Upper lobe of right lung (tissue), 1 donor: ENCODE results near the gene NAA10. TPM values are rescaled to one million over a fixed set of nuclear protein-coding genes. Genes with fewer than 3 reads are reported as not detected.

Experiments
- ATAC-seq: fragments of 200-7000 bp; cut with Tn5 transposase; one replicate; pipeline ENCODE4 v1.9.1; 2020; ENCODE audit warnings: mild to moderate bottlenecking, moderate library complexity
- DNase-seq: peaks from one replicate; pipeline ENCODE4 v3.0.0-alpha.2; 2020
- H3K27ac ChIP-seq: fragments of 200-600 bp; one replicate; pipeline ENCODE4 v1.8.0; 2022
- H3K27me3 ChIP-seq: fragments of 200-600 bp; one replicate; pipeline ENCODE4 v1.8.0; 2022; ENCODE audit warnings: mild to moderate bottlenecking
- H3K36me3 ChIP-seq: fragments of 200-600 bp; one replicate; pipeline ENCODE4 v1.8.0; 2022
- H3K4me1 ChIP-seq: fragments of 200-600 bp; one replicate; pipeline ENCODE4 v1.8.0; 2022
- H3K4me3 ChIP-seq: fragments of 200-600 bp; one replicate; pipeline ENCODE4 v1.8.0; 2022; ENCODE audit warnings: mild to moderate bottlenecking
- H3K9me3 ChIP-seq: fragments of 200-600 bp; one replicate; pipeline ENCODE4 v1.8.0; 2022
- intact Hi-C: fragments of 100-400 bp; cut with DNase I; formaldehyde crosslinking; loops from one replicate; pipeline ENCODE4 v1.11.0; 2022
- total RNA-seq: library from RNA; stranded (reverse); fragmentation: NEBNext Ultra II Directional; extraction: Animal tissue kit (Norgen Biotek cat#: 25700); gene quantifications from one replicate; pipeline ENCODE4 v1.2.1, GENCODE V29; 2021
- TF ChIP-seq, protein P1 (sequence below): fragments of 200-600 bp; IDR thresholded peaks from one replicate; pipeline ENCODE4 v1.8.0; 2022; ENCODE audit warnings: antibody characterized with exemption
- donor health status: DM: no; HTN: yes; CAD: no; lungs with severe emphysema.

NAA10 gene
- total RNA-seq, 1 donor from 2014 or later: 84.6 TPM

- Histone ChIP-seq H3K27me3 (no peaks in the 10 kb centered on the region), H3K36me3 (no peaks in the 10 kb centered on the region), H3K27ac (no peak overlapping the region), H3K9me3 (no peaks in the 10 kb centered on the region), H3K4me1 (peaks cover 13% of the 10 kb centered on the region), H3K4me3 (no peak overlapping the region)
- ATAC-seq: no peak
- no peak for DNase-seq
- intact Hi-C loops: no loop called here
- TF ChIP-seq, protein P1, sequence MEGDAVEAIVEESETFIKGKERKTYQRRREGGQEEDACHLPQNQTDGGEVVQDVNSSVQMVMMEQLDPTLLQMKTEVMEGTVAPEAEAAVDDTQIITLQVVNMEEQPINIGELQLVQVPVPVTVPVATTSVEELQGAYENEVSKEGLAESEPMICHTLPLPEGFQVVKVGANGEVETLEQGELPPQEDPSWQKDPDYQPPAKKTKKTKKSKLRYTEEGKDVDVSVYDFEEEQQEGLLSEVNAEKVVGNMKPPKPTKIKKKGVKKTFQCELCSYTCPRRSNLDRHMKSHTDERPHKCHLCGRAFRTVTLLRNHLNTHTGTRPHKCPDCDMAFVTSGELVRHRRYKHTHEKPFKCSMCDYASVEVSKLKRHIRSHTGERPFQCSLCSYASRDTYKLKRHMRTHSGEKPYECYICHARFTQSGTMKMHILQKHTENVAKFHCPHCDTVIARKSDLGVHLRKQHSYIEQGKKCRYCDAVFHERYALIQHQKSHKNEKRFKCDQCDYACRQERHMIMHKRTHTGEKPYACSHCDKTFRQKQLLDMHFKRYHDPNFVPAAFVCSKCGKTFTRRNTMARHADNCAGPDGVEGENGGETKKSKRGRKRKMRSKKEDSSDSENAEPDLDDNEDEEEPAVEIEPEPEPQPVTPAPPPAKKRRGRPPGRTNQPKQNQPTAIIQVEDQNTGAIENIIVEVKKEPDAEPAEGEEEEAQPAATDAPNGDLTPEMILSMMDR: no peak
These were observed 13.1 kb downstream of the NAA10 start for GRCh38 chrX:153921511-153922446.

- ATAC-seq: no peak
- no peaks in the 10 kb centered on the region for H3K27me3 ChIP-seq
- intact Hi-C loops: no loop called here
- no peak for DNase-seq
- H3K4me1 ChIP-seq: peaks cover 13% of the 10 kb centered on the region
- H3K4me3 ChIP-seq: no peak overlapping the region
- TF ChIP-seq, protein P1: no peak
- no peaks in the 10 kb centered on the region for H3K36me3 ChIP-seq
- H3K9me3 ChIP-seq: no peaks in the 10 kb centered on the region
- H3K27ac ChIP-seq: no peak overlapping the region
These were observed 13.8 kb downstream of the NAA10 start for GRCh38 chrX:153921070-153921469.

DNA sequence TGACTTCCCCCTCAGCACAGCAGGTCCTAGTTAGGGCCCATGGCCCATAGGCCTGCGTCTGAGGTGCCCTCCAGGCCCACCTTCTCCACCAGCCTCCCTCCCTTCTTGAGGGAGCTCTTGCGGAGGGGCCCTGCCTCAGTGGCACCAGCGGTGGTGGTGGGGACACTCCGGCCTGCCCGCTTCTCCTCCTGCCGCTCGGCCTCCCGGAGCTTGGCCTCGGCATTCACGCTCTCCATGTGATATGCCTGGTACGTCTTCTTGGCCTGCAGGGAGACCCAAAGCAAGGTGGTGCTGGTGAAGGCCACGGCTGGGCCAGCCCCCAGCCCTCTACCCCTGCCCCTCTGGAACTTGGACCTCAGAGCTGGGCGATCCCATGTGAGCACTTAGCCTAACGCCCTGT lies 14.3 kb downstream of the NAA10 start:
- no peak overlapping the region for H3K4me3 ChIP-seq
- no peaks in the 10 kb centered on the region for H3K36me3 ChIP-seq
- no peak overlapping the region for H3K27ac ChIP-seq
- ATAC-seq (no peak), DNase-seq (no peak)
- no peaks in the 10 kb centered on the region for H3K9me3 ChIP-seq
- TF ChIP-seq, protein P1: no peak
- intact Hi-C loops: no loop called here
- H3K4me1 ChIP-seq: peaks cover 13% of the 10 kb centered on the region
- no peaks in the 10 kb centered on the region for H3K27me3 ChIP-seq

GRCh38 chrX:153919281-153919680 lies 15.6 kb downstream of the NAA10 start:
- no peaks in the 10 kb centered on the region for H3K36me3 ChIP-seq
- intact Hi-C loops: no loop called here
- H3K4me3 ChIP-seq: no peak overlapping the region
- H3K4me1 ChIP-seq: peaks cover 13% of the 10 kb centered on the region
- no peaks in the 10 kb centered on the region for H3K9me3 ChIP-seq
- no peak for DNase-seq
- ATAC-seq: no peak
- H3K27me3 ChIP-seq: no peaks in the 10 kb centered on the region
- H3K27ac ChIP-seq: no peak overlapping the region
- TF ChIP-seq, protein P1: no peak

DNA sequence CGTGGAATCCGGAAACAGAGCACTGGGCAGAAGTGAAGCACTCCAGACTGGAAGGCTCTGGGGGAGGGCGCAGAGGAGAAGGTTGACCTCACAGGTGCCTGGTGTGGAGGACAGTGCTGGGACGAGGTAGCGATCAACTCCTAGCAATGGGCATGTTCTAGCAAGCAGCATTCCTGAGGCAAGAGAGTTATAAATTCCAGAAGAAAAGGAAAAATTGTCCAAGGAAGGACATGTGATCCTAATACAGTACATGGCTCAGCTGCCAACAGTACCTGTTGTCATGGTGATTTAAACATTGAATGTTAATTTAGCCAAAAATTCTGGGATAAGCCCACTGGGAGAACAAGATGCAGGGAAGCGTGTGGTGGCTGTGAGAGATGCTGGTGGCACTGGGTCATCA lies 17.0 kb downstream of the NAA10 start:
- no peak for DNase-seq
- intact Hi-C loops: no loop called here

More for the DNA sequence above, 17.0 kb downstream of the NAA10 start:
- no peak for ATAC-seq
- TF ChIP-seq, protein P1: no peak
- Histone ChIP-seq H3K27ac (no peak overlapping the region), H3K36me3 (no peaks in the 10 kb centered on the region), H3K4me1 (peaks cover 4% of the 10 kb centered on the region), H3K9me3 (no peaks in the 10 kb centered on the region), H3K27me3 (no peaks in the 10 kb centered on the region), H3K4me3 (no peak overlapping the region)
